Central memory CD4-positive, alpha-beta T cell (primary cell): ENCODE data around the gene NIPBL.
"Not testable (repeated sequence)": the region's sequence is repeated elsewhere in the genome, so short reads cannot be mapped to it uniquely, and the experiment has no call there.

ENCODE experiments used
- DNase-seq: peaks from one replicate; pipeline ENCODE4 v3.0.0; 2022

The NIPBL gene

GRCh38 chr5:37039824-37040223 is 163.3 kb downstream of the NIPBL start:
- no peak for DNase-seq

GRCh38 chr5:37043693-37044092 is 167.1 kb downstream of the NIPBL start:
- no peak for DNase-seq

- DNase-seq, result no peak
Observed at GRCh38 chr5:37044120-37044519, 167.6 kb downstream of the NIPBL start.

- DNase-seq, result no peak
Observed at GRCh38 chr5:37045703-37046102, 169.1 kb downstream of the NIPBL start.

GRCh38 chr5:37047947-37048346 is 171.4 kb downstream of the NIPBL start:
- no peak for DNase-seq

- no peak for DNase-seq
Observed at GRCh38 chr5:37054391-37054790, 177.8 kb downstream of the NIPBL start.

GRCh38 chr5:37055383-37055990 is 178.9 kb downstream of the NIPBL start:
- DNase-seq, result no peak

GRCh38 chr5:37056762-37057161 is 180.2 kb downstream of the NIPBL start:
- DNase-seq, result no peak

GRCh38 chr5:37060030-37060429 is 183.5 kb downstream of the NIPBL start:
- no peak for DNase-seq

GRCh38 chr5:37063739-37064138 is 187.2 kb downstream of the NIPBL start:
- no peak for DNase-seq

- no peak for DNase-seq
Observed at GRCh38 chr5:37064442-37064841, 187.9 kb downstream of the NIPBL start.

GRCh38 chr5:37071487-37071886 is 194.9 kb downstream of the NIPBL start:
- no peak for DNase-seq

GRCh38 chr5:37071901-37072581 is 195.5 kb downstream of the NIPBL start:
- no peak for DNase-seq

GRCh38 chr5:37075399-37075950 is 198.9 kb downstream of the NIPBL start:
- DNase-seq, result no peak

GRCh38 chr5:37077146-37077545 is 200.6 kb downstream of the NIPBL start:
- DNase-seq, result no peak

- no peak for DNase-seq
Observed at GRCh38 chr5:37080697-37081096, 204.1 kb downstream of the NIPBL start.

GRCh38 chr5:37082977-37083376 is 206.4 kb downstream of the NIPBL start:
- not testable (repeated sequence) for DNase-seq

GRCh38 chr5:37086026-37086425 is 209.5 kb downstream of the NIPBL start:
- not testable (repeated sequence) for DNase-seq

- no peak for DNase-seq
Observed at GRCh38 chr5:37086466-37087173, 210.1 kb downstream of the NIPBL start.

- no peak for DNase-seq
Observed at GRCh38 chr5:37088009-37088408, 211.4 kb downstream of the NIPBL start.

GRCh38 chr5:37090123-37090726 is 213.7 kb downstream of the NIPBL start:
- DNase-seq, result no peak

- DNase-seq, result no peak
Observed at GRCh38 chr5:37090781-37091180, 214.2 kb downstream of the NIPBL start.

- DNase-seq, result not testable (repeated sequence)
Observed at GRCh38 chr5:37093795-37094194, 217.2 kb downstream of the NIPBL start.
